ENCODE results near the gene PCDHA11. TPM values are rescaled to one million over a fixed set of nuclear protein-coding genes. Genes with fewer than 3 reads are reported as not detected.
"Not testable (repeated sequence)": the region's sequence is repeated elsewhere in the genome, so short reads cannot be mapped to it uniquely, and the experiment has no call there.

The PCDHA11 gene
- total RNA-seq (1 to 10 TPM in 4 of 6 donors, under 1 TPM in 2; 0.78 to 1.6 (median 1.2) TPM), polyA plus RNA-seq (under 1 TPM; 0.34 to 0.35 TPM)

- 13 to 15% methylated on average over 41 of the region's 41 CpGs for WGBS, 2 donors
- peak; percentile 86 to 100 (median 93) for ATAC-seq
Measured at GRCh38 chr5:140868721-140869554, at the start of gene PCDHA11. TSS of gene PCDHA11 (plus strand) at chr5:140868957. CDS start at chr5:140869104, 147 bp downstream.

GRCh38 chr5:140821375-140822280, 47.1 kb upstream of the PCDHA11 start, which contains the start of gene PCDHA5:
TSS of gene PCDHA5 (plus strand) at chr5:140821613.
- peak in 1 of 6 donors; percentile 62 for DNase-seq
- FAIRE-seq = no peak
- TF ChIP-seq CTCF (IDR thresholded peaks at IDR 0.05) = peak in 1 of 4 donors; percentile 17
- no peaks in the 10 kb centered on the region for H3K36me3 ChIP-seq
- intact Hi-C loops (cut with DNase I) = no loop called here
- no peak for ATAC-seq
- no peaks in the 10 kb centered on the region for H3K9me3 ChIP-seq
- no peaks in the 10 kb centered on the region for H3K27me3 ChIP-seq
- no peaks in the 10 kb centered on the region for H3K4me1 ChIP-seq
- no peak within 1 kb of the TSS for H3K4me3 ChIP-seq
- no peak within 1 kb of the TSS for H3K27ac ChIP-seq
- 24 to 28% methylated on average over 39 of the region's 39 CpGs for WGBS, 2 donors

More at GRCh38 chr5:140868721-140869554, at the start of gene PCDHA11:
- Histone ChIP-seq H3K4me1 (no peaks in the 10 kb centered on the region), H3K36me3 (no peaks in the 10 kb centered on the region), H3K27me3 (no peaks in the 10 kb centered on the region), H3K4me3 (peak within 1 kb of the TSS in 2 of 4 donors; percentile 18 to 37), H3K27ac (no peak within 1 kb of the TSS), H3K9me3 (no peaks in the 10 kb centered on the region)
- peak in 1 of 4 donors; percentile 12 for TF ChIP-seq CTCF (IDR thresholded peaks at IDR 0.05)
- FAIRE-seq (no peak), DNase-seq (peak in 1 of 6 donors; percentile 26)
- intact Hi-C loops (cut with DNase I) = no loop called here

- no peak overlapping the region for H3K4me3 ChIP-seq
- no peak for FAIRE-seq
- H3K4me1 ChIP-seq = no peaks in the 10 kb centered on the region
- H3K27ac ChIP-seq = no peak overlapping the region
- H3K9me3 ChIP-seq = no peaks in the 10 kb centered on the region
- 25 to 27% methylated on average over 6 of the region's 6 CpGs for WGBS, 2 donors
- intact Hi-C loops (cut with DNase I) = no loop called here
- H3K27me3 ChIP-seq = no peaks in the 10 kb centered on the region
- DNase-seq = no peak
- no peak for ATAC-seq
- no peaks in the 10 kb centered on the region for H3K36me3 ChIP-seq
- no peak for TF ChIP-seq CTCF (IDR thresholded peaks at IDR 0.05)
Measured at GRCh38 chr5:140822281-140822629, 46.5 kb upstream of the PCDHA11 start.

GRCh38 chr5:140822969-140823368, 45.8 kb upstream of the PCDHA11 start:
- H3K27ac ChIP-seq; H3K27me3 ChIP-seq; H3K4me3 ChIP-seq; ATAC-seq; H3K4me1 ChIP-seq; intact Hi-C loops (cut with DNase I); H3K9me3 ChIP-seq; H3K36me3 ChIP-seq; FAIRE-seq: not testable (repeated sequence)
- WGBS, 2 donors = 40 to 45% methylated on average over 48 of the region's 48 CpGs
- peak in 2 of 6 donors; percentile 27 to 44 for DNase-seq

- H3K4me1 ChIP-seq = no peaks in the 10 kb centered on the region
- no peak overlapping the region for H3K27ac ChIP-seq
- FAIRE-seq = no peak
- ATAC-seq = no peak
- no peak for TF ChIP-seq CTCF (IDR thresholded peaks at IDR 0.05)
- H3K27me3 ChIP-seq = no peaks in the 10 kb centered on the region
- DNase-seq = peak in 2 of 6 donors; percentile 44 to 49
- no peaks in the 10 kb centered on the region for H3K9me3 ChIP-seq
- intact Hi-C loops (cut with DNase I) = no loop called here
- H3K36me3 ChIP-seq = no peaks in the 10 kb centered on the region
- WGBS, 2 donors = 50 to 56% methylated on average over 10 to 38 of the region's 38 CpGs
- no peak overlapping the region for H3K4me3 ChIP-seq
Measured at GRCh38 chr5:140823475-140823874, 45.3 kb upstream of the PCDHA11 start.

All from pancreas (tissue), 10 donors.